ENCODE results near the gene SNORC.

SNORC gene

DNA sequence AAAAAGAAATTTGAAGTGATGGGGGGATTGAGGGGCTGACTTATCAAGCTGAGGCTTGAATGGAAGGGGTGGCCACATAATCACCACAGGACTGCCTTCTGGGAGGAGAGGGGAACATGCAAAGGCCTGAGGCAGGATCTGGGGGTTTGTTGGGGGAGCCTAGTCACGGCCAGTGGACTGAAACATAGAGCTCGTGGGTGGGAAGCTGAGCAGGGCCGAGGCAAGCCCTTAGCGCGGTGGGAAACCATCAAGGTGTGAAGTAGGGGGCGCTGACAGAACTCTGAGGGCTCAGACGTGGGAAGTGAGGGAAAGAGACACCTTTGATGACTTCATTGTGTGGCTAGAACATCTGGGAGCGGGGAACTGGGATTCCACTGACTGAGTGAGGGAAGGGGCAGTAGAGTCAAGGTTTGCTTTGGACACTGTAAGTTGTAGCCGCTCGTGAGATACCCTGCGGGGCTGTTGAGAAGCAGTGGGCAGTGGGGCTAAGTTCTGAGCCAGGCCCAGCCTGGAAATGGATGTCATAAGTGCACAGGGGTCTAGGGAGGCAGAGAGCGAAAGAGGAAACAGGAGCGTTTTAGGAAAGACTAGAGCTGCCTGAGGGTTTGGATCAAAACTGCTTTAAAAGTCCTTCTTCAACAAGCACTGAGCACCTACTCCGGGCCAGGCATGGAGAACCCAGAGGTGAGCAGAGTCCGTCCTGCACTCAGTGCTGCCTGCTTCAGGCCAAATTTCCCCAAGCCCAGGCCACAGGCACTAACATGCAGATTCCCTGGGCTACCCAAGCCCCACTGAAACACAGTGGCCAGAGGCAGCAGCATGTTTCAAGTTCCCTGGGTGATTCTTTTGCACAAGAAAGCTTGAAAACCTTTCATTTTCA lies 686 bp upstream of the SNORC start:
- no peak for DNase-seq

DNA sequence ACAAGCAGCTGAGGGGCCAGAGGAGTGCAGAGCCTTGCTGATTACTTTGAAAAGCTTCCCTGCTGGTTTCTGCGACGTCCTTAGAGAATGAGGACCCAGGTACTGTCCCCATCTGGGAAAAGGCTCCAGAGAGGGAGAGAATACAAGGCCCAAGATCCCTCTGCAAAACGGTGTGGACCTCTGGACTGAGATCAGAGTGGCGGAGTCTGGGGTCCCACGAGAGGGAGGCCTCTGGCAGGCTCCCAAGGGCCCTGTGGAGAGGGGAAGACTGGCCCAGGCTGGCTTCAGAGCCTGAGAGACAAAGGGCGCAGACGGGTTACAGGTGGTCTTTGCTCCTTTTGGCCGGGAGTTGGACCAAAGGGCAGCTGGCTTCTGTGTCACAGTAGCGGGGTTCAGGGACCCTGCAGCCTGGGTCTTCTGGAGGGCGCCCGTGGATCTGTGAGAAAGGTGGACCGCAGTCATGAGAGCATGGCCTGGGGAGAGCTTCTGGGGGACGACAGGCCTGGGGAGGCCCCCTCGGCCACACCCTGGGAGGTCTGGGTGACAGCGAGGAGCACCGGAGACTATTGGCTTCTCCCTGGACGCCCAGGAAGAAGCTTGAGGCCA lies 805 bp downstream of the SNORC start:
- no peak for DNase-seq

DNA sequence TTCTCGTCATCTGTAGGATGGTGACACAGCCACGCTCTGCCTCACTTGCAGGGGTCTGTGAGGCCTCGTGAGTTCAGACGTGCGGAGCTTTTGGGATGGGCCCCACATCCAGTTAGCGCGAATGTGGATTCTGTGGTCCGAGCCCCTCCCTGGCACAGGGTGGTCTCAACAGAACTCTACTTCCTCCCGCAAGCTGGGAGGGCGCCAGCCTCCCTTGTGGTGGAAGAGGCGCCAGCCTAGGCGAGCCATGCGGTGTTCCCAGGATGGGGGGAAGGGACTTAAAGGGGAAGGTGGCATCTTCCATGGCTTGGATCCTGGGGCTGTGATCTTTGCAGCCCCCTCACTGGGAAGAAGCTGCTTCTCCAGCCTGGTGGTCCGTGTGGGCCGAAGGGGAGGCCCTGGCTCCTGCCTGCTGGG lies 1.4 kb downstream of the SNORC start:
- DNase-seq: no peak

GRCh38 chr2:232871835-232872736 lies 2.0 kb downstream of the SNORC start:
- no peak for DNase-seq

DNA sequence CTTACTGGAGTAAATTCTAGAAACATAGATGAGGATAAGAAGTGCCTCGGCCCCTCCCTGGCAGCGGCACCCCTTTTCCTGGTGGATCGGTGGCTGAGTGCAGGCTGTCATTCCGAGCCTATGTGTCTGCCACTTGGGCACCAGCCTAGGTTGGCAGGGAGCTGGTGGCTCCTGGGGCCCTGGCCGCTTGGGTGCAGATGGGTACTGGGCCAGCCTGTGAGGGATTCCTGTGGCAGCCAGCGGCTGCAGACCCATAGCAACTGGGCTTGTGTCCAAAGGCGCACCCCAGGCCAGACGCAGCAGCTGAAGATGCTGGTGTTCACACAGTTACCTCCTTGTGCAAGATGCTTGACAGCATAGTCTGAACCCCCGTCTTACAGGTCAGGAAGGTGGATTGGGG lies 2.8 kb downstream of the SNORC start:
- DNase-seq: no peak

- DNase-seq: no peak
Observed at GRCh38 chr2:232873292-232873908, 3.3 kb downstream of the SNORC start.

DNA sequence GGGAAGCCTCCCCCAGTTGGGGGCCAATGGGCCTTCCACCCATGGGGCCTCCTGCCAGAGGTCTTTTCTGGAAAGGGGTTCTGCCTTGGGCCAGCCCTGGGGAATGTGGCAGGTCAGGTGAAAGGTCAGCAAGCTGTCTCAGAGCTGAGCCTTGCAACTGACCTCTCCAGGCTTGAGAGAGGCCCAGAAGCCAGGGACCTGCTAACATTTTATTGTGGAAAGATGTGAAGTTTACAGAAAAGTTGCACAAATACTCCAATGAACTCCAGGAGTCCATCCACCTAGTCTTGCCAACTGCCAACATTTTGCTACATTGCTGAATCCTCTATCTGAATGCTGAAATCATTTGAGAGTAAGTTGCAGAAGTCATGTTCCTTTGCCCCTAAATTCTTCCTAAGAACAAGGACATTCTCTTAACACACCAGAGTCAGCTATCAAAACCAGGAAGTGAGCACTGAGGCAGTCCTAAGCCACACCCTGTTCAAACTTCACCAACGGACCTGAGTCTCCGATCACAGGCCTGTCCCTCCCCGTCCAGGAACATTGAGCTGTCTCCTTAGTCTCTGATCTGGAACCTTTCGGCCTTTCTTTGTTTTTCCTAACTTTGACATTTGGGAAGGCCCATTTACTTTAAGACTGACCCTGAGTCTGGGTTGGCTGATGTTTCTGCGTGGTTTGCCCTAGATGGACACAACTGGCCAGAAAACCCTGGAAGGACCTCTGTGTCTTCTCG lies 4.0 kb downstream of the SNORC start:
- DNase-seq: no peak

DNA sequence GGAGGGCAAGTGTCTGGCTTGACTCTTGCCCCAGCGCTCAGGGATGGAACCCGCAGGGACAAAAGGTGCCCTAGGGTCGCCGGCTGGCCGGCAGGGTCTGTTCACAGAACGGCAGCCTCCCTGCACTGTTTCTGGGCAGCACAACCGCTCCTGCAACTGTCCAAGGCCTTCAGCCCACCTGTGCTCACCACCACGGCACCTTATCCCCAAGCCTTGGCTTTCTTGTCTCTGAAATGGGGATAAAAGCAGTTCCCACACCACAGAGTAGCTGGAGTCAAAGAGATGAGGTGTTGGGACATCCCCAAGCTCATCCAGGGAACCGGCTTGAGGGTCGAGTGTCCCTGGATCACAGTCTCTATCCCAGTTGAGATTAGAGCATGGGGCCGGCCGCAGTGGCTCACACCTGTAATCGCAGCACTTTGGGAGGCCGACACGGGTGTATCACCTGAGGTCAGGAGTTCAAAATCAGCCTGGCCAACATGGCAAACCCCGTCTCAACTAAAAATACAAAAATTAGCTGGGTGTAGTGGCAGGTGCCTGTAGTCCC lies 4.7 kb downstream of the SNORC start:
- no peak for DNase-seq

GRCh38 chr2:232875256-232876121 lies 5.4 kb downstream of the SNORC start:
- no peak for DNase-seq

- no peak for DNase-seq
Observed at GRCh38 chr2:232876161-232876977, 6.3 kb downstream of the SNORC start.

DNA sequence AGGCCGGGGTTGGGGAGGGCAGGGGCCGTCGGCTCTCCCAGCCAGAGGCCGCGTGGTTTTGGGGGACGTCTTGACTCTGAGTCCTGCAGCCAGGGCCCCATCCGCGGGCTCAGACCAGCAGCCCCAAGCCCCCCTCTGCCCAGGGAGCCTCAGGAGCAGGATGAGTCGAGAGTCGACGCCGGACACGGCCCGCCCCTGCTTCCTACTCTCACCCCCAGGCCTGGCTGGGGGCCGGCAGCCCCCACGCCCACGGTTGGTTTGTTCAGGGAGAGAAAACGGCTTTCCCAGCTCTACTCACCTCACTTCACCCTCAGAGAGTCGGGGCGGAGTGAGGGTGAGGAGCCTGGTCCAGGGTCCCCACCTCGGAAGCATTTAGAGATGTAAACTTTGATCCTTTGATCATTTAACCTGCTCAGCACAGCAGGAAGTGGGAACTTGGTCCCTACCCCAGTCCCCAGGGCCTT lies 6.9 kb downstream of the SNORC start:
- no peak for DNase-seq

GRCh38 chr2:232877940-232878511 lies 8.0 kb downstream of the SNORC start:
- DNase-seq: no peak

- no peak for DNase-seq
Observed at GRCh38 chr2:232878855-232879617, 9.0 kb downstream of the SNORC start.

GRCh38 chr2:232879618-232880494 lies 9.8 kb downstream of the SNORC start:
- no peak for DNase-seq

- no peak for DNase-seq
Observed at GRCh38 chr2:232880764-232881351, 10.8 kb downstream of the SNORC start.

DNA sequence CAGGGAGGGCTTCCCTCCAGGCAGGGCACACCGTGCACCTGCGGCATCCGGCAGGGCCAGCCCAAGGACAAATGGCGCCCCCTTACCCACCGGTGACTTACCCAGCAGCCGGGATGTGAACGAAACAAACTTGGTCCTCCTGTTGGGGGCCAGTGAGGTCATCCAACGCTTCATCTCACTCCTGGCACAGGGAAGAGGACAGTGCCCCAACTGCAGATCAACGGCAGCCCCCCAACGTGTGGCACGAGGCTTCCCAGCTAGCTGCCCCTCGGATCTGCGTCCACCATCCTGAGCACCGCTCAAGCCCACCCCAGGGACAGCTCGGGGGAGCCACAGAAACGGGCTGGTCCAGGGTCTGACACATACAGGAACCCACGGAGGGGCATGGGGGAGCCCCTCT lies 12.0 kb downstream of the SNORC start:
- no peak for DNase-seq

- no peak for DNase-seq
Observed at GRCh38 chr2:232882505-232883115, 12.5 kb downstream of the SNORC start.

Data from effector CD4-positive, alpha-beta T cell (primary cell).